Stimulated activated CD8-positive, alpha-beta memory T cell treated with anti-CD3 and anti-CD28 coated beads, Interleukin-7, amount 100 ng/mL, for 1 hour (primary cell): Measurements from ENCODE around the gene PRTN3.

Experiments used
- DNase-seq, 2 donors: peaks; one replicate each; pipeline ENCODE4 v3.0.0-alpha.2; 2020; ENCODE audit warnings: low read depth in 2 of 2

The PRTN3 gene

DNA sequence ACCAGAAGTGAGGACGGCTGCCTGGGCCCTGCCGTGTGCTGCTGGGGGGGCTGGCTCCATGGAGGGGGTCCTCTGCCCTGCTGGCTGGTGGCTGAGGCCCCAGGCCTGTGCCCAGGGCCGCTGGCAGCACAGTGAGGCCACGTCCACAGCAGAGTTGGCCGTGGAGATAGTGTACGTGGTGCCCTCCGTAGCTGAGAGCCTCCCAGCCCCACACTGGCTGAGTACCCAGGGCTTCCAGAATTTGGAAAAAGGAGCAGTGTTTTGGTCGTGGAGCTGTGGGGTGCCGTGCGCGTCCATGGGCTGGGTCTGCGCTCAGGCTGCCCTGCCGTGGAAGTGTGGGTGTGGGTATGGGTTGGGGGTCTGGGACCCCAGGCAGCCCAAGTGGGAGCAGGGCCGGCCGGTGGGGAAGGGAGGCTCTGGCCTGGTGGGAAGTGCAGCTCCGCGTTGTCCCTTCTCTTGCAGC lies 37.7 kb upstream of the PRTN3 start:
- no peak for DNase-seq

DNA sequence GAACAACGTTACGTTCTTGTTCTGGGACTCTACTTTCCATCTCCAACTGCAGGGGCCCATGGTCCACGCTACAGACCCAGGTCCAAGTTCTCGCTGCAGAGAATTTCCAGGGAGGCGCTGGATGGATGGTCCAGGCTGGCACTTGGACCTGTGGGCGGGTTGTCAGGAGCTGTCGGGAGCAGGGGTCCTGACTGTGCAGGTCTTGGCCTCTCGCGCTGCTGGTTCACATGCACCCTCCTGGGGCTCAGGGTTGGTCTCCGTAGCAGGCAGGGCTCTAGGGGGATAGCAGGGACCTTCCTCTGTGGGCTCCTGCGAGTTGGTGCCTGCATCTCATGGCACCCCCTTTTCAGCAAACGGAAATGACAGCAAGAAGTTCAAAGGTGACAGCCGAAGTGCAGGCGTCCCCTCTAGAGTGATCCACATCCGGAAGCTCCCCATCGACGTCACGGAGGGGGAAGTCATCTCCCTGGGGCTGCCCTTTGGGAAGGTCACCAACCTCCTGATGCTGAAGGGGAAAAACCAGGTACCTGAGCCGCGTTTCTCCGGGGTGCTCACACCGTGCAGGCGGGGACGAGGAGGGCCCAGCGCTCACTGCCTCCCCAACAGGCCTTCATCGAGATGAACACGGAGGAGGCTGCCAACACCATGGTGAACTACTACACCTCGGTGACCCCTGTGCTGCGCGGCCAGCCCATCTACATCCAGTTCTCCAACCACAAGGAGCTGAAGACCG lies 36.9 kb upstream of the PRTN3 start:
- DNase-seq = no peak

DNA sequence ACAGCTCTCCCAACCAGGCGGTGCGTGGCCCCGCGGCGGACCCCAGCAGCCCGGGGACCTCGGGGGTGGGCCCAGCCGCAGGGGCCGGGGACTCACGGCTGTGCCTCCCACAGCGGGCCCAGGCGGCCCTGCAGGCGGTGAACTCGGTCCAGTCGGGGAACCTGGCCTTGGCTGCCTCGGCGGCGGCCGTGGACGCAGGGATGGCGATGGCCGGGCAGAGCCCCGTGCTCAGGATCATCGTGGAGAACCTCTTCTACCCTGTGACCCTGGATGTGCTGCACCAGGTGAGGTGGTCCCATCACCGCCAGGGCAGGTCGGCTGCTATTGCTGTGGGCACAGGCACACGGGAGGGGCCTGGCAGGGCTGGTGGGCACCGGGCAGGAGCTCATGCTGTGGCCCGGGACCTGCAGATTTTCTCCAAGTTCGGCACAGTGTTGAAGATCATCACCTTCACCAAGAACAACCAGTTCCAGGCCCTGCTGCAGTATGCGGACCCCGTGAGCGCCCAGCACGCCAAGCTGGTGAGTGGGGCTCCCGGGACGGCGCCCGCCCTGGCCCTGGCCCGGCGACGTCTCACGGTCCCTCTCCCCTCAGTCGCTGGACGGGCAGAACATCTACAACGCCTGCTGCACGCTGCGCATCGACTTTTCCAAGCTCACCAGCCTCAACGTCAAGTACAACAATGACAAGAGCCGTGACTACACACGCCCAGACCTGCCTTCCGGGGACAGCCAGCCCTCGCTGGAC lies 36.2 kb upstream of the PRTN3 start:
- DNase-seq = no peak

DNA sequence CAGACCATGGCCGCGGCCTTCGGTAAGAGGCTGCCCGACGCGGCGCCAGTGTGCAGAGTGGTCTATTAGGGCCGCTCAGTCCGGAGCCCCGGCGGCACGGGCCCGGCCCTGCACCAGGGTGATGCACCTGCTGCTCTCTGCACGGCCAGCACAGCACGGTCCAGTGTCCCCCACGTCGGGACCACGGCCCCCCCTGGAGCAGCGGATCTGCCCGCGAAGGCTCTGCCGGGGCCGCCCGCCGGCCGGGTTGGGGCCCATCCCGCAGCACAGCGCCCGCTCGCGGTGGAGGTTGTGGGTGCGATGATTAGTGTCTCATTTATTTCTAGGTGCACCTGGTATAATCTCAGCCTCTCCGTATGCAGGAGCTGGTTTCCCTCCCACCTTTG lies 35.6 kb upstream of the PRTN3 start:
- DNase-seq = no peak

DNA sequence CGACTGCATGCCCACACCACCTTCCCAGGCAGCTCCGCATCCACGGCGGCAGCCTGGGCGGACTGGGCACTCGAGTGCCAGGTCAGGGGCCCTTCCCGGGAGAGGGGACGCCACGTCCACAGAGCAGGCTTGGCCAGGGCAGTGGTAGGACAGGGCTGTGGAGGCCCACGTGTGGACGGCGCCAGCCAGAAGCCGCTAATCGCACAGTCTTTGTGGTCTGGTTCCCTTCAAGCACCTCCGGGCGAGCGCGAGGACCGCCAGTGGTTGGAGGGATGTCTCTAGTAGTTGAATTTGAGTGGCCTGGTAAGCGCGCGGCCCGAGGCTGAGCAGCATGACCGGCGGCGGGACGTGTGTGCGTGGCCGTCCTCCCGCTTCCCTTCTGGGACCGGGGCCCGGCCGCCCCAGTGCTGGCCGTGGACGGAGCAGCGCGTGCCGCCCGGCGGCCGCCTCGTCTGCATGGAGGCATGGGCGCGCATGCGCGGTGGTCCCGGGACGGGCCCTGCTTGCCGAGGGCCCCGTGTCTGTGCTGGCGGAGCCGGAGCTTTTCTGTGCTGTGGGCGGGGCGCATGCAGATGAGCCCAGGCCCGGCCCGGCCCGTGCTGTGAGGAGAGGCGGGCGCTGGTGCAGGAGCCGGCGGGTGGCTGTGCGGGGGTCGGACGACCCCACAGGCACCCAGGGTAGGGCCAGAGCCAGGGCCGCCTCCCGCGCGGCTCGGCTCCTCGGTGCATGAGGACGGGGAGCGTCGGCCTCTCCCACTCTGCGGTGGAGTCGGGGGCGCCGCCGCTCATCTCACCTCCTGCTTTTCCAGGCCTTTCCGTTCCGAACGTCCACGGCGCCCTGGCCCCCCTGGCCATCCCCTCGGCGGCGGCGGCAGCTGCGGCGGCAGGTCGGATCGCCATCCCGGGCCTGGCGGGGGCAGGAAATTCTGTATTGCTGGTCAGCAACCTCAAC lies 34.9 kb upstream of the PRTN3 start:
- DNase-seq = no peak

DNA sequence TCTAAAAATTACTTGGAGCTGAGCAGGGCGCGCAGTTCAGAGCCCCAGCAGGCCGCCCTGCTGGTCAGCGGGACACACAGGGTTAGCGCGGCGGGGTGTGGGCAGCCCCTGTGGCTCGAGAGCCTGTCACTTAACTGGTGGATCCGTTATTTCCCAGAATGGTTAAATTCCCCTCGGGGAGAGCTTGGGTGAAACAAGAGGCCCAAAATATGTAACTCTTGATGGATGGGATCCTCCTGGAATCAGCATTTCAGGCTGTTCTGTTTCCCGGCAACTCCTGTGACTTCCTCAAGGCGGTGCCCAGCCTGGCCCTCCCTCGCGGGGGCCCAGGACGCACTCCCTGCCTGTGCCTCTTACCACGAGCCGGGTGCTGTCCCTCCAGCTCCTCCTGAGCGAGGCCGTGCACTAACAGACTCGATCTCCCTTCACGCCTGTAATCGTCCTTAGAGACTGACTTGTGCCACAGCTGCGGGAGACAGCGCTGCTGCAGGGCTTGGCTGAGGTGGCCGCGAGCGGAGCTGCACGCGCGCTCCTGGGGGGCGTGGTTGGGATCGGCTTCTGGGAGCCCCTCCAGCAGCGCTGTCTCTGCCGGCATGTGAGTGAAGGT lies 33.9 kb upstream of the PRTN3 start:
- DNase-seq = no peak

DNA sequence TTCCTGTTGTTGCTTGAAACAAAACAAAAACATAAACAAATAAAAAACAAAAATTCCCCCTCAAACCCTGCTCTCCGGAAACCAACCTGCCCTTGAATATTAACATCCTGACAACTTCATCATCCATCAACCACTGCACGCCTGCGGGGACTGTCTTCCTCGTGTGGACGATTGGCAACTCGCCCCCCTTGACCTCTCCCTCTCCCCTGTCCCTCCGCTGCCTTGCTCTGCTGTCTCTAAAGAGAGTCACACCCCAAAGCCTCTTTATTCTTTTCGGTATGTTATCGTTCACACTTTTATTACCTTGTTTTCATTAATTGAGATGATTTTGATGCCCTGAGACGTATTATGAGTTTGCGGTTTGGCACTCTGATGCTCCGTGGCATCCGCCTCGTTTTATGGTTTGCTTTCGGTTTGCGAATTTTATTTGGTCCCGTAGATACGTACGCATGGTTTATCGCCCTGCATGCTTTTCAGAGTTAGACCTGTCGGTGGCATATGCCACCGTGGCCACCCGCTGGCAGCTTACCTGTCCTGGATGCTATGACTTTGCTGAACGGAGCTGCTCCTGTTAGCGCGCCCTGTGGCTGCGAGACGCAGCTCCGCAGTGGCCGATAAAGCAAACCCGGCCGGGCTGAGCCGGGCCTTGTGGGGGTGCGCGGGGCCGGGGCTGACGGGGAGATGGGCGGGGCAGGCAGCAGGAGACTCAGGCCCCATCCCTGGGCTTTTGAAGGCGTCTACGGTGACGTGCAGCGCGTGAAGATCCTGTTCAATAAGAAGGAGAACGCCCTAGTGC lies 33.0 kb upstream of the PRTN3 start:
- no peak for DNase-seq

DNA sequence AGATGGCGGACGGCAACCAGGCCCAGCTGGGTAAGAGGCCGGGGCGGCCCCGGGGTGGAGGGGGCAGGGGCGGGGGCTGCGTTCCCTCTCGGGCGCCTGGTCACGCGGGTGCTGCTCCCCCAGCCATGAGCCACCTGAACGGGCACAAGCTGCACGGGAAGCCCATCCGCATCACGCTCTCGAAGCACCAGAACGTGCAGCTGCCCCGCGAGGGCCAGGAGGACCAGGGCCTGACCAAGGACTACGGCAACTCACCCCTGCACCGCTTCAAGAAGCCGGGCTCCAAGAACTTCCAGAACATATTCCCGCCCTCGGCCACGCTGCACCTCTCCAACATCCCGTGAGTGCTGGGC lies 32.4 kb upstream of the PRTN3 start:
- no peak for DNase-seq

DNA sequence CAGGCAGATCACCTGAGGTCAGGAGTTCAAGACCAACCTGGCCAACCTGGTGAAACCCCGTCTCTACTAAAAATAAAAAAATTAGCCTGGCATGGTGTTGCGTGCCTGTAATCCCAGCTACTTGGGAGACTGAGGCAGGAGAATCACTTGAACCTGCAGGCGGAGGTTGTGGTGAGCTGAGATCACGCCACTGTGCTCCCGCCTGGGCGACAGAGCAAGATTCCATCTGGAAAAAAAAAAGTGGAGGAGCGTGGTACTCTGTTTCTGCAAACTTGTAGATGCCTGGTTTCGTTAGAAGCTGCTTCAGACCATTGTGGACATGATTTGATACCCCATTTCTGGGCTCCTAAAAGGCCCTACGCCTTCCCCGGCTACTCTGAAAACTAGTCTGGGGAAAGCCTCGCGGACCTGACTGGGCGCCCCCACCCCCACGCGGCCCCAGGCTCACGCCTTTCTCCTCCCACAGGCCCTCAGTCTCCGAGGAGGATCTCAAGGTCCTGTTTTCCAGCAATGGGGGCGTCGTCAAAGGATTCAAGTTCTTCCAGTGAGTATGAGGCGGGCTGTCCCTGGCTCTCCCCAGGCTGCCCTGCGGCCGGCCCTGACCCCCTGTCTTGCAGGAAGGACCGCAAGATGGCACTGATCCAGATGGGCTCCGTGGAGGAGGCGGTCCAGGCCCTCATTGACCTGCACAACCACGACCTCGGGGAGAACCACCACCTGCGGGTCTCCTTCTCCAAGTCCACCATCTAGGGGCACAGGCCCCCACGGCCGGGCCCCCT lies 30.5 kb upstream of the PRTN3 start:
- DNase-seq = no peak

DNA sequence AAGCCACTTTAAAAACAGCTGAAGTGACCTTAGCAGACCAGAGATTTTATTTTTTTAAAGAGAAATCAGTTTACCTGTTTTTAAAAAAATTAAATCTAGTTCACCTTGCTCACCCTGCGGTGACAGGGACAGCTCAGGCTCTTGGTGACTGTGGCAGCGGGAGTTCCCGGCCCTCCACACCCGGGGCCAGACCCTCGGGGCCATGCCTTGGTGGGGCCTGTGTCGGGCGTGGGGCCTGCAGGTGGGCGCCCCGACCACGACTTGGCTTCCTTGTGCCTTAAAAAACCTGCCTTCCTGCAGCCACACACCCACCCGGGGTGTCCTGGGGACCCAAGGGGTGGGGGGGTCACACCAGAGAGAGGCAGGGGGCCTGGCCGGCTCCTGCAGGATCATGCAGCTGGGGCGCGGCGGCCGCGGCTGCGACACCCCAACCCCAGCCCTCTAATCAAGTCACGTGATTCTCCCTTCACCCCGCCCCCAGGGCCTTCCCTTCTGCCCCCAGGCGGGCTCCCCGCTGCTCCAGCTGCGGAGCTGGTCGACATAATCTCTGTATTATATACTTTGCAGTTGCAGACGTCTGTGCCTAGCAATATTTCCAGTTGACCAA lies 29.8 kb upstream of the PRTN3 start:
- no peak for DNase-seq

DNA sequence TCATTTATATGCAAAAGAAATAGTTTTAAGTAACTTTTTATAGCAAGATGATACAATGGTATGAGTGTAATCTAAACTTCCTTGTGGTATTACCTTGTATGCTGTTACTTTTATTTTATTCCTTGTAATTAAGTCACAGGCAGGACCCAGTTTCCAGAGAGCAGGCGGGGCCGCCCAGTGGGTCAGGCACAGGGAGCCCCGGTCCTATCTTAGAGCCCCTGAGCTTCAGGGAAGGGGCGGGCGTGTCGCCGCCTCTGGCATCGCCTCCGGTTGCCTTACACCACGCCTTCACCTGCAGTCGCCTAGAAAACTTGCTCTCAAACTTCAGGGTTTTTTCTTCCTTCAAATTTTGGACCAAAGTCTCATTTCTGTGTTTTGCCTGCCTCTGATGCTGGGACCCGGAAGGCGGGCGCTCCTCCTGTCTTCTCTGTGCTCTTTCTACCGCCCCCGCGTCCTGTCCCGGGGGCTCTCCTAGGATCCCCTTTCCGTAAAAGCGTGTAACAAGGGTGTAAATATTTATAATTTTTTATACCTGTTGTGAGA lies 29.2 kb upstream of the PRTN3 start:
- DNase-seq = no peak

DNA sequence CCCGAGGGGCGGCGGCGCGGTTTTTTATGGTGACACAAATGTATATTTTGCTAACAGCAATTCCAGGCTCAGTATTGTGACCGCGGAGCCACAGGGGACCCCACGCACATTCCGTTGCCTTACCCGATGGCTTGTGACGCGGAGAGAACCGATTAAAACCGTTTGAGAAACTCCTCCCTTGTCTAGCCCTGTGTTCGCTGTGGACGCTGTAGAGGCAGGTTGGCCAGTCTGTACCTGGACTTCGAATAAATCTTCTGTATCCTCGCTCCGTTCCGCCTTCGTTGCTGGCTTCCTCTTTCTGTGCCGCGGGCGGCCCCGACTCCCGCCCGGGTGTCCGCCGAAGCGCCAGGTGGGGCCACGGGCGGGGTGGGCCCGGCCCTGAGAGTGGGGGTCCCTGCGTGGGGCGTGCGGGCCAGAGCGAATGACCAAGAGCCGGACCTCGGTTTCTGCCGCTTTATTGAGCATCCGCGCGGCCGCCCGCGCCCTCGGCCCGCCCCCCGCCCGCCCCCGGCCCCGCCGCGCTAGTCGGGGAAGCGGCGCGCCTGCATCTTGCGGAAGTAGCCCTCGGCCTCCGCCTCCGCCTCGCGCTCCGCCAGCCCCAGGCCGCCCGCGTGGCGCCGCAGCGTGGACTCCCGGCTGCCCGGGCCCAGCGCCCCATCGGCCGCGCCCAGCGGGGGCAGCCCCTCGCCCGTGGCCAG lies 28.6 kb upstream of the PRTN3 start:
- no peak for DNase-seq

DNA sequence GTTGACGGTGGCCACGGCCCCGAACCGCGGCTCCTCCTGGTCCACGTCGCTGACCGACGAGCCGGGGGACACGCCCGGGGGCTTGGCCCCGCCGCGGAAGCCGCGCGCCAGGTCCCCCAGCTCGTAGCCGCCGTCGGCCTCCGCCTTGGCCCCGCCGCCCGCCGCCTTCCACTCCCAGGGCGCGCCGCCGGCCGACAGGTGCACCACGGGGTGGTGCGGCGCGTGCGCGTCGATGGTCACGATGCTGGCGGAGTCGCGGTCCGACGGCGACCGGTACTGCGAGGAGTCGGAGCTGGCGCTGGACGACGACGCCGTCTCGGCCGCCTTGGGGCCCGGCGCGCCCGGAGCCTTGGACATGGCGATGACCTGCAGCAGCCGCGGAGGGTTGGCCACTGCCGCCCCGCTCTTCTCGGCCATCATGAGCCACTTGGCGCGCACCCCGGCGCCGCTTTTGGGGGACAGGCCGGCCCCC lies 28.0 kb upstream of the PRTN3 start:
- no peak for DNase-seq

DNA sequence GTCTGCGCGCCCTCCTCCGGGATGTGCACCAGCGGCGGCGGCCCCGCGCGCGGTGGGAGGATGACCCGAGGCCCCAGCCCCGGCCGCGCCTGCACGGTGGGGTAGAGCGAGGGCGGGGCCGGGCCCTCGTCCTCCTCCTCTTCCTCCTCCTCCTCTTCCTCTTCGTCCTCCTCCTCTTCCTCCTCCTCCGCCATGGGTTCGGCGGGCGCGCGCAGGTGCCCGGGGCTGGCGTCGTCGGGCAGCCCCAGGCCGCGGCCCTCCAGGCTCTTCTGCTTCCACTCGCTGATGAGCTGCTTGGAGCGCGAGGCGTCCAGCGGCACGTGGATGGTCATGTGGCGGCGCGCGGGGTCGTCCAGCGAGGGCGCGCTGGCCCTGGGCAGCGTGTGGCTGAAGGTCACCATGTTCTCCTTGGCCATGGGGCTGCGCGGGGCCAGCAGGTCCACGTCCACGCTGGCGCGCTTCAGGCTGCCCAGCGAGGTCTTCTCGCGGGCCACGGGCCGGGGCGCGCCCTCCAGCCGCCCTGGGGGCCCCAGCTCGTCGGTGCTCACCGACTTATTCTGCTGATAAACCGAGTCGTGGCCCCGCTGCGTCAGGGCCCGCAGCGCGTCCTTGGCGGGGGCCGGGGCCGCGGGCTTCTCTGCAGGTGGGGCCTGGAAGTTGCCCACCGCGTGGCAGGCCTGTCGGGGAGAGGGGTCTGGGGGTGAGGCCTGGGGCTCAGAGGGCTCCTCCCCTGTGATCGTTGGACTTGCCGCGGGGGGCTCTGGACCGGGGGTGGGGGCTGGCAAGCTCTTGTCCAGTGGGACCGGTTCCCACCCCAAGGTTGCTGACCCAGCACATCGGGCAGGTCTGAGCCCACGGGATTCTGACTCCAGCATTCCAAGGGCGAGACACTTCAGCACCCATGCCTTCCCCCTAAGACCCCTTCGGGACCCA lies 27.3 kb upstream of the PRTN3 start:
- no peak for DNase-seq

DNA sequence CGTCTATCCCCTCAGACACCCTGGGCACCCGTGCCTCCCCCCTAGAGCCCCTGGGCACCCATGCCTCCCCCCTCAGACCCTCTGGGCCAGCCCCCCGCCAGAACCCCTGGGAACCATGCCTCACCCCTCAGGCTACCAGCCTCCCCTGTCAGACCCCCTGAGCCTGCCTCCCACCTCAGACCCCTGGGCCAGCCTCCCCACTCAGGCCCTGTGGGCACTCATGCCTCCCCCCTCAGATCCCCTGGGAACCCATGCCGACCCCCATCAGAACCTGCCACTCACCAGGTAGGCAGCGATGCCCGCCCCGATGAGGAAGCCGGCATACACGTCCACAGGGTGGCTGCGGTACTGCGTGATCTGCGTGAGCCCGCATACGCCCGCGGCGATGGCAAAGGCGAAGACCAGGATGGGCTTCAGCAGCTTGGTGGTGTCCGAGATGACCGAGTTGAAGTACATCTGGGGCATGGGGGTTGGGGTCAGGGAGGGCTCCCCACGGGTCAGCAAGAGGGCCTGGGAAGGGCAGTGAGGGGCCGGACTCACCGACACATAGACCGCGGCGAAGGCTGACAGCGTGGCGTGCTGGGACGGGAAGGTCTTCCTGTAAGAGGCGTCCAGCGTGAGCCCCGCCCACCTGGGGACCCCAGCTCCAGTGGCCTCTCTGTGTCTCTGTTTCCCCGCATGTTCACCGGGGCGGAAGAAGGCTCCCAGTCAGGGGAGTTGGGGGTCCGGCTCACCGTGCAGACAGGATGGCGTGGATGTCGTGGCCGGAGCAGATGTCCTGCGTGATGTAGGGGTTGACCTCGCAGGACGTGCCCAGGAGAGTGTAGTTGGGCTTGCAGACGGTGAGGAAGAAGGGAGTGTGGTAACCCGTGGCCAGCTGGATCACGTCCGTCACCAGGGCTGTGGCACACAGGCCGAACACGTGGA lies 26.4 kb upstream of the PRTN3 start:
- no peak for DNase-seq

DNA sequence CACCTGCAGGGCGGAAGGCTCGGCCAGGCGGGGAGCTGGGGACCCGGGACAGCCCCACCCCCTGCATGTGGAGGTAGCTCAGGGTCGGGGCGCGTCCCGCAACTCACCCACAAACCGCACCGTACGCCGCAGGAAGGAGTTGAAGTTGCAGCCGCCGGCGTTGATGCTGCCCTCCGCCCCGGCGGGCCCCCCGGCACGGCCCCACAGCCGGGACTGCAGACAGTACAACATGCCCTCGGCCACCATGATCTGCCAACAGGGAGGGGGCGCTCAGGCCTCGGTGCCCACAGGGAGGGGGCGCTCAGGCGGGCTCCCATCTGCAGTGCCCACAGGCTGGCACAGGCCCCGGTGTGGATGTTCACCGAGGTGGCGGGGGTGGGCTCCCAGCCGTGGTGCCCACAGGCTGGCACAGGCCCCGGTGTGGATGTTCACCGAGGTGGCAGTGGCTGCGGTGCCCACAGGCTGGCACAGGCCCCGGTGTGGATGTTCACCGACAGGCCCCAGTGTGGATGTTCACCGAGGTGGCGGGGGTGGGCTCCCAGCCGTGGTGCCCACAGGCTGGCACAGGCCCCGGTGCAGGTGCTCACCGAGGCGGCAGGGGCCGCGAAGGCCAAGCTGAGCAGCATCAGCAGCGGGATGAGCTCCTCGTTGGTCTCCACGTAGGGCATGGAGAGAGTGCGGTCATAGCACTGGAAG lies 25.6 kb upstream of the PRTN3 start:
- no peak for DNase-seq
